Measurements from ENCODE around the gene ZG16B.

DNA sequence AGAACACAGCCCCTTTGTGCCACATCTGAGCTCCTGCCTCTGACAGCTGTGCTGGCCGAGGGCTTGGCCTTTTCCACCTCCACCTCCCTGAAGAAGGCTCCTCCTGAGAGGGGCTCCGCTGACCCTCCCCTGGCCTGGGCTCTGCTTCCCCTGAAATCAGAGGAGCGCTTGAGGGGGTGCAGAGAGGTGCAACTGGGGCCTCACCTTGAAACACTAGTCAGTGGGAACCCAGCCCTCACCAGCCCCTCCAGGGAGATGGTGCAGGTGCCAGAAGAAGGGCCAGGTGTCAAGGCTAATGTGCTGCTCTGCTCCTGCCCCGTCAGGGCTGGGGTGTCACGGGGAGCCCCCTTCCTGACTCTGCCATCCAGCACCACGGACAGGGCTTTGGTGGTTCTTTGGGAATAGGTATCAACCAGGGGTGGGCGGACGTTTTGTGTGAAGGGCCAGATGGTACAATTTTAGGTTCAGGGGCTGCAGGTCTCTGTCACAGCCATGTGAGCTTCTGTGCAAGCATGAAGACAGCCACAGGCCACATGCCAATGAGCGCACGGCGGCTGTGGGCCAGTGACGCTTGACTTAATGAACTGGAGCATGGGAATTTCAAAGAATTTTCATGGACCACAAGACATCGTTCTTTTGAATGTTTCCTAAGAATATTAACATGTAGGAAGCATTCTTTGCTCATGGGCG lies 2.1 kb upstream of the ZG16B start:
- TF ChIP-seq, protein P1, sequence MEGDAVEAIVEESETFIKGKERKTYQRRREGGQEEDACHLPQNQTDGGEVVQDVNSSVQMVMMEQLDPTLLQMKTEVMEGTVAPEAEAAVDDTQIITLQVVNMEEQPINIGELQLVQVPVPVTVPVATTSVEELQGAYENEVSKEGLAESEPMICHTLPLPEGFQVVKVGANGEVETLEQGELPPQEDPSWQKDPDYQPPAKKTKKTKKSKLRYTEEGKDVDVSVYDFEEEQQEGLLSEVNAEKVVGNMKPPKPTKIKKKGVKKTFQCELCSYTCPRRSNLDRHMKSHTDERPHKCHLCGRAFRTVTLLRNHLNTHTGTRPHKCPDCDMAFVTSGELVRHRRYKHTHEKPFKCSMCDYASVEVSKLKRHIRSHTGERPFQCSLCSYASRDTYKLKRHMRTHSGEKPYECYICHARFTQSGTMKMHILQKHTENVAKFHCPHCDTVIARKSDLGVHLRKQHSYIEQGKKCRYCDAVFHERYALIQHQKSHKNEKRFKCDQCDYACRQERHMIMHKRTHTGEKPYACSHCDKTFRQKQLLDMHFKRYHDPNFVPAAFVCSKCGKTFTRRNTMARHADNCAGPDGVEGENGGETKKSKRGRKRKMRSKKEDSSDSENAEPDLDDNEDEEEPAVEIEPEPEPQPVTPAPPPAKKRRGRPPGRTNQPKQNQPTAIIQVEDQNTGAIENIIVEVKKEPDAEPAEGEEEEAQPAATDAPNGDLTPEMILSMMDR (IDR thresholded peaks at IDR 0.05), result no peak
- TF ChIP-seq POLR2A (IDR thresholded peaks at IDR 0.05), result no peak
